Measurements from ENCODE around the gene HSPB7. TPM values are rescaled to one million over a fixed set of nuclear protein-coding genes. Genes with fewer than 3 reads are reported as not detected.

The HSPB7 gene
- total RNA-seq, 1 donor from 2014 or later, result not detected

DNA sequence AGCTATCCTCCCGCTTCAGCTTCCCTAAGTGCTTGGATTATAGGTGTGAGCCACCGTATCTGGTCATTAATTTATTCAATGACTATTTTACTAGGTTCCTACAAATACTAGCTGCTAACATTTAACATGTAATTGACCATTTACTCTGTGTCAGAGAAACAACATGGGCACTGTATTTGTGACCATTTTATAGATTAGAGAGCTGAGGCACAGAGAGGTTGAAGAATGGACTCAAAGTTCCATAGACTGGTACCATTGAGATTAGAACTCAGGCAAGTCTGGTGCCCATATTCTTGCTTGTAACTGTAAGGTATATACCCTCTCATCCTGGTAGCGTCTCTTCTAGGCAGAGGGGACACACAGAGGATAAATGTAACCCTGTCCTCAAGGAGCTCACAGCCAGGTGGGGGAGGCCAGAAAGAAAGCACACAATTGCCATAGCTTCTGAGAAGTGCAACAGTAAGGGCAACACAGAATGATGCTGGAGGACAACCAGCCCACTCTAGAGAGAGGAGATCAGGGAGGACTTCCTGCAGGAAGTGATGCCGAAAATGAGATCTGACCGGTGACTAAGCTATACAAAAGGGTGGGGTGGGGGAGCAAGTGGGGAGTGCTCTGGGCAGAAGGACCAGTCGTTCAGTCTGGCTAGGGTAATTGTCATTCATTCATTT lies 10.0 kb downstream of the HSPB7 start:
- no peaks in the 10 kb centered on the region for H3K9me3 ChIP-seq (ENCODE audit: low read depth)
- H4K20me1 ChIP-seq (ENCODE audit: low read depth), result peaks cover 3% of the 10 kb centered on the region
- Mint-ChIP-seq H3K4me1 (peaks cover 12% of the 10 kb centered on the region), H3K4me3 (no peak overlapping the region), H3K27ac (no peak overlapping the region), H3K36me3 (no peaks in the 10 kb centered on the region), H3K9me3 (no peaks in the 10 kb centered on the region), H3K27me3 (ENCODE audit: insufficient read depth, low read depth) (peaks cover 15% of the 10 kb centered on the region)
- peaks cover 8% of the 10 kb centered on the region for H3K4me1 ChIP-seq
- DNase-seq (ENCODE audit: low spot score), result no peak
- H3K36me3 ChIP-seq, result no peaks in the 10 kb centered on the region
- TF ChIP-seq EZH2phosphoT487 (IDR thresholded peaks at IDR 0.05), result no peak
- TF ChIP-seq, protein P1, sequence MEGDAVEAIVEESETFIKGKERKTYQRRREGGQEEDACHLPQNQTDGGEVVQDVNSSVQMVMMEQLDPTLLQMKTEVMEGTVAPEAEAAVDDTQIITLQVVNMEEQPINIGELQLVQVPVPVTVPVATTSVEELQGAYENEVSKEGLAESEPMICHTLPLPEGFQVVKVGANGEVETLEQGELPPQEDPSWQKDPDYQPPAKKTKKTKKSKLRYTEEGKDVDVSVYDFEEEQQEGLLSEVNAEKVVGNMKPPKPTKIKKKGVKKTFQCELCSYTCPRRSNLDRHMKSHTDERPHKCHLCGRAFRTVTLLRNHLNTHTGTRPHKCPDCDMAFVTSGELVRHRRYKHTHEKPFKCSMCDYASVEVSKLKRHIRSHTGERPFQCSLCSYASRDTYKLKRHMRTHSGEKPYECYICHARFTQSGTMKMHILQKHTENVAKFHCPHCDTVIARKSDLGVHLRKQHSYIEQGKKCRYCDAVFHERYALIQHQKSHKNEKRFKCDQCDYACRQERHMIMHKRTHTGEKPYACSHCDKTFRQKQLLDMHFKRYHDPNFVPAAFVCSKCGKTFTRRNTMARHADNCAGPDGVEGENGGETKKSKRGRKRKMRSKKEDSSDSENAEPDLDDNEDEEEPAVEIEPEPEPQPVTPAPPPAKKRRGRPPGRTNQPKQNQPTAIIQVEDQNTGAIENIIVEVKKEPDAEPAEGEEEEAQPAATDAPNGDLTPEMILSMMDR (IDR thresholded peaks at IDR 0.05), result no peak
- no peak for TF ChIP-seq EZH2 (IDR thresholded peaks at IDR 0.05)
- peaks cover 66% of the 10 kb centered on the region for H3K27me3 ChIP-seq
- H3F3A ChIP-seq (ENCODE audit: low read depth), result peaks cover 9% of the 10 kb centered on the region
- no peak overlapping the region for H2AFZ ChIP-seq (replicated peaks)
- no peaks in the 10 kb centered on the region for H3K79me2 ChIP-seq (ENCODE audit: low read depth)
- H3K27ac ChIP-seq, result no peak overlapping the region
- H3K4me2 ChIP-seq, result no peak overlapping the region
- no peak overlapping the region for H3K9ac ChIP-seq
- no peak overlapping the region for H3K4me3 ChIP-seq

GRCh38 chr1:16006552-16007485 lies 11.0 kb downstream of the HSPB7 start:
- no peak overlapping the region for H3K27ac Mint-ChIP-seq
- H3K36me3 Mint-ChIP-seq, result no peaks in the 10 kb centered on the region
- no peak for DNase-seq (ENCODE audit: low spot score)

GRCh38 chr1:16006010-16006409 lies 11.8 kb downstream of the HSPB7 start:
- no peak for DNase-seq (ENCODE audit: low spot score)
- no peak overlapping the region for H3K4me3 Mint-ChIP-seq
- no peaks in the 10 kb centered on the region for H4K20me1 ChIP-seq (ENCODE audit: low read depth)
- H3K27me3 ChIP-seq, result peaks cover 66% of the 10 kb centered on the region
- H3K36me3 ChIP-seq, result no peaks in the 10 kb centered on the region
- H3K4me1 ChIP-seq, result peaks cover 5% of the 10 kb centered on the region
- no peak overlapping the region for H3K4me2 ChIP-seq
- peaks cover 16% of the 10 kb centered on the region for H3K27me3 Mint-ChIP-seq (ENCODE audit: insufficient read depth, low read depth)
- H3K79me2 ChIP-seq (ENCODE audit: low read depth), result no peaks in the 10 kb centered on the region
- no peaks in the 10 kb centered on the region for H3K9me3 ChIP-seq (ENCODE audit: low read depth)
- H3K4me1 Mint-ChIP-seq, result peaks cover 12% of the 10 kb centered on the region
- no peak overlapping the region for H3K4me3 ChIP-seq
- H3K9me3 Mint-ChIP-seq, result no peaks in the 10 kb centered on the region
- TF ChIP-seq EZH2 (IDR thresholded peaks at IDR 0.05), result no peak
- TF ChIP-seq EZH2phosphoT487 (IDR thresholded peaks at IDR 0.05), result no peak
- TF ChIP-seq, protein P1 (IDR thresholded peaks at IDR 0.05), result no peak
- H3K36me3 Mint-ChIP-seq, result no peaks in the 10 kb centered on the region
- H3F3A ChIP-seq (ENCODE audit: low read depth), result peaks cover 9% of the 10 kb centered on the region
- H2AFZ ChIP-seq (replicated peaks), result no peak overlapping the region
- no peak overlapping the region for H3K27ac Mint-ChIP-seq
- H3K27ac ChIP-seq, result no peak overlapping the region
- H3K9ac ChIP-seq, result no peak overlapping the region

More at GRCh38 chr1:16006552-16007485, 11.0 kb downstream of the HSPB7 start:
- Histone ChIP-seq H3K79me2 (ENCODE audit: low read depth) (no peaks in the 10 kb centered on the region), H3K36me3 (no peaks in the 10 kb centered on the region), H3K9ac (no peak overlapping the region), H3K9me3 (ENCODE audit: low read depth) (no peaks in the 10 kb centered on the region), H4K20me1 (ENCODE audit: low read depth) (no peaks in the 10 kb centered on the region), H3K27ac (no peak overlapping the region), H3F3A (ENCODE audit: low read depth) (peaks cover 9% of the 10 kb centered on the region), H3K4me1 (peaks cover 5% of the 10 kb centered on the region), H3K4me3 (no peak overlapping the region), H2AFZ (replicated peaks) (no peak overlapping the region), H3K4me2 (no peak overlapping the region), H3K27me3 (peaks cover 66% of the 10 kb centered on the region)
- Mint-ChIP-seq H3K27me3 (ENCODE audit: insufficient read depth, low read depth) (peaks cover 15% of the 10 kb centered on the region), H3K4me1 (peaks cover 12% of the 10 kb centered on the region), H3K4me3 (no peak overlapping the region), H3K9me3 (no peaks in the 10 kb centered on the region)
- TF ChIP-seq EZH2phosphoT487 (IDR thresholded peaks at IDR 0.05), result no peak
- TF ChIP-seq, protein P1 (IDR thresholded peaks at IDR 0.05), result no peak
- TF ChIP-seq EZH2 (IDR thresholded peaks at IDR 0.05), result no peak
